ENCODE measurements around the gene RNF213.

- no peak for TF ChIP-seq ZNF274 (IDR thresholded peaks at IDR 0.05; ENCODE audit: low read depth, low read length)
- no peak for TF ChIP-seq SUZ12 (IDR thresholded peaks at IDR 0.05; ENCODE audit: extremely low read depth, insufficient read depth, insufficient read length)
- no peak for TF ChIP-seq YY1 (IDR thresholded peaks at IDR 0.05; ENCODE audit: insufficient read depth, insufficient read length)
Observed at GRCh38 chr17:80425835-80426426, 165.3 kb downstream of the RNF213 start.
